ENCODE data around the gene BANP.
A peak's percentile ranks its signal among the peaks of the same experiment; 100 is the strongest.

BANP gene

GRCh38 chr16:87951552-87952538 lies 611 bp downstream of the BANP start:
- DNase-seq: no peak

- DNase-seq: no peak
Measured at GRCh38 chr16:87952751-87953150, 1.5 kb downstream of the BANP start.

GRCh38 chr16:87953308-87954215 lies 2.3 kb downstream of the BANP start:
- DNase-seq: peak in 1 of 2 experiments; percentile 15

GRCh38 chr16:87954361-87954760 lies 3.1 kb downstream of the BANP start:
- no peak for DNase-seq

- DNase-seq: no peak
Measured at GRCh38 chr16:87954826-87955225, 3.6 kb downstream of the BANP start.

GRCh38 chr16:87955302-87956097 lies 4.3 kb downstream of the BANP start:
- no peak for DNase-seq

GRCh38 chr16:87956098-87956364 lies 4.8 kb downstream of the BANP start:
- peak; percentile 9 to 17 for DNase-seq

- DNase-seq: no peak
Measured at GRCh38 chr16:87956365-87957231, 5.4 kb downstream of the BANP start.

- no peak for DNase-seq
Measured at GRCh38 chr16:87957296-87958094, 6.3 kb downstream of the BANP start.

- DNase-seq: no peak
Measured at GRCh38 chr16:87958632-87959031, 7.4 kb downstream of the BANP start.

GRCh38 chr16:87959391-87959990 lies 8.3 kb downstream of the BANP start:
- no peak for DNase-seq

- DNase-seq: no peak
Measured at GRCh38 chr16:87960296-87960695, 9.1 kb downstream of the BANP start.

GRCh38 chr16:87960852-87961251 lies 9.6 kb downstream of the BANP start:
- no peak for DNase-seq

GRCh38 chr16:87961623-87962022 lies 10.4 kb downstream of the BANP start:
- no peak for DNase-seq

- no peak for DNase-seq
Measured at GRCh38 chr16:87963400-87963799, 12.2 kb downstream of the BANP start.

- no peak for DNase-seq
Measured at GRCh38 chr16:87964049-87964659, 12.9 kb downstream of the BANP start.

- no peak for DNase-seq
Measured at GRCh38 chr16:87965417-87965816, 14.2 kb downstream of the BANP start.

GRCh38 chr16:87966064-87966645 lies 14.9 kb downstream of the BANP start:
- DNase-seq: no peak

- no peak for DNase-seq
Measured at GRCh38 chr16:87966685-87967185, 15.5 kb downstream of the BANP start.

GRCh38 chr16:87968541-87968940 lies 17.3 kb downstream of the BANP start:
- no peak for DNase-seq
